Liver (tissue), 6 donors: Measurements from ENCODE around the gene HACE1. TPM values are rescaled to one million over a fixed set of nuclear protein-coding genes. Genes with fewer than 3 reads are reported as not detected.

Source experiments
- FOXA2 ChIP-seq: IDR thresholded peaks from 2 replicates; pipeline ENCODE4 v1.6.1; 2016; ENCODE audit warnings: antibody characterized with exemption
- MAX ChIP-seq: IDR thresholded peaks from 2 replicates; pipeline ENCODE4 v1.6.1; 2016; ENCODE audit warnings: antibody characterized with exemption
- REST ChIP-seq: IDR thresholded peaks from 2 replicates; pipeline ENCODE4 v1.6.1; 2016; ENCODE audit warnings: antibody characterized with exemption, mild to moderate bottlenecking
- TAF1 ChIP-seq: conservative IDR thresholded peaks from 2 replicates; pipeline ENCODE4 v1.6.1; 2016; ENCODE audit warnings: antibody characterized with exemption, mild to moderate bottlenecking
- polyA plus RNA-seq, 2 donors: library from polyadenylated mRNA; stranded (reverse) in 1 of 2; unstranded in 1 of 2; fragments of 200-250 nt in 1 of 2; fragments of >200 nt in 1 of 2; fragmentation: Nextera tagmentation in 1 of 2; extraction: Ambion mirVana in 1 of 2; gene quantifications; one replicate each; pipeline versions ENCODE4 v1.2.1 to v1.2.3, GENCODE V29; 2013 to 2015
- small RNA-seq: library from RNA; depleted of rRNA; stranded (forward); fragments of <200 nt; gene quantifications from one replicate; pipeline ENCODE3, GENCODE V24; 2014
- total RNA-seq, 2 donors: library from RNA; depleted of rRNA; stranded (reverse); fragments of >200 nt; gene quantifications; one replicate each; pipeline ENCODE4 v1.2.3, GENCODE V29; 2014
- donor health status: healthy.
- donor health status: healthy.
- donor health status: healthy.

Gene HACE1
- total and polyA plus RNA-seq, 4 donors = 1.3 to 7.2 (median 2.5) TPM

- TF ChIP-seq REST (no peak), TAF1 (no peak), MAX (no peak), FOXA2 (no peak)
These were observed 179.7 kb downstream of the HACE1 start (continued) for GRCh38 chr6:104679971-104680370.

Small RNAs within 50 kb of the gene (small RNA-seq; reads per million reads assigned to genes)
- not detected for gene RNU6-897P

Other genes starting within 250 kb of the HACE1 start
- gene LIN28B, start 97.2 kb upstream of the HACE1 start, total RNA-seq = 1 to 10 TPM in 1 of 2 donors, not detected in 1; 2.8 TPM
- gene LIN28B, start 97.2 kb upstream of the HACE1 start, polyA plus RNA-seq = not detected